OCI-LY7 (cell line): ENCODE measurements around the gene RTN4RL2. TPM values are rescaled to one million over a fixed set of nuclear protein-coding genes. Genes with fewer than 3 reads are reported as not detected.

Experiments used
- BruUV-seq: library from RNA; stranded (reverse); fragments of 400-500 nt; replicated peaks from 2 replicates; lab custom pipeline; 2021; lab: Mats Ljungman, UMichigan
- CTCF ChIA-PET: fragments of 300-600 bp; sonication (Branson Sonifier 250); formaldehyde crosslinking; loops from one replicate; lab custom pipeline; 2022; ENCODE audit warnings: antibody characterized with exemption; ENCODE audit not compliant: unreplicated experiment; lab: Charles Lee
- POLR2A ChIA-PET: fragments of 300-600 bp; sonication (Branson Sonifier 250); formaldehyde crosslinking; loops from one replicate; lab custom pipeline; 2022; ENCODE audit warnings: antibody characterized with exemption; lab: Charles Lee
- DNase-seq: peaks from one replicate; pipeline ENCODE4 v3.0.0-alpha.2; 2015; ENCODE audit warnings: low spot score
- H2AFZ ChIP-seq: fragments of 200-600 bp; sonication (generic), shearing (Covaris generic); 2 replicates; pipeline ENCODE4 v1.6.1; 2014; ENCODE audit warnings: mild to moderate bottlenecking, antibody characterized with exemption, low read length, moderate library complexity
- H3K27ac ChIP-seq: fragments of 200-600 bp; sonication (generic); 2 replicates; pipeline ENCODE4 v1.5.1; 2014; ENCODE audit warnings: mixed run types, low read depth, mild to moderate bottlenecking, moderate library complexity, low read length, inconsistent platforms; ENCODE audit not compliant: poor library complexity, severe bottlenecking
- H3K36me3 ChIP-seq: fragments of 200-600 bp; sonication (generic); 2 replicates; pipeline ENCODE4 v1.6.1; 2014; ENCODE audit warnings: mild to moderate bottlenecking, antibody characterized with exemption, low read length, moderate library complexity, mixed read lengths; ENCODE audit not compliant: insufficient read depth
- H3K4me1 ChIP-seq: fragments of 200-600 bp; sonication (generic); 2 replicates; pipeline ENCODE4 v1.5.1; 2014; ENCODE audit warnings: mild to moderate bottlenecking, low read length; ENCODE audit not compliant: insufficient read depth, poor library complexity, severe bottlenecking
- H3K4me2 ChIP-seq: fragments of 200-600 bp; sonication (generic); 2 replicates; pipeline ENCODE4 v1.6.1; 2014; ENCODE audit warnings: mild to moderate bottlenecking, low read length
- H3K4me3 ChIP-seq: fragments of 200-600 bp; sonication (generic); 2 replicates; pipeline ENCODE4 v1.5.1; 2014; ENCODE audit warnings: mild to moderate bottlenecking, low read depth, low read length; ENCODE audit not compliant: poor library complexity, severe bottlenecking
- H3K79me2 ChIP-seq: fragments of 200-600 bp; sonication (generic); 2 replicates; pipeline ENCODE4 v1.6.1; 2016; ENCODE audit warnings: low read depth, mild to moderate bottlenecking, low read length, moderate library complexity, mixed read lengths; ENCODE audit not compliant: insufficient read depth
- H3K9me2 ChIP-seq: fragments of 200-600 bp; sonication (generic); 2 replicates; pipeline ENCODE4 v1.6.1; 2016; ENCODE audit warnings: mild to moderate bottlenecking, low read length, mixed read lengths; ENCODE audit not compliant: insufficient read depth
- H3K9me3 ChIP-seq: fragments of 200-600 bp; sonication (generic); 2 replicates; pipeline ENCODE4 v1.6.1; 2014; ENCODE audit warnings: mild to moderate bottlenecking, mixed run types, low read length, mixed read lengths
- H4K20me1 ChIP-seq: fragments of 200-600 bp; sonication (generic); 2 replicates; pipeline ENCODE4 v1.6.1; 2014; ENCODE audit warnings: mild to moderate bottlenecking, antibody characterized with exemption, low read length, moderate library complexity, mixed read lengths; ENCODE audit not compliant: insufficient read depth
- CTCF ChIP-seq: fragments of 200-600 bp; sonication (generic); conservative IDR thresholded peaks from 2 replicates; pipeline ENCODE4 v1.5.1; 2014; ENCODE audit warnings: mild to moderate bottlenecking, antibody characterized with exemption, low read length, moderate library complexity, mixed read lengths
- EZH2phosphoT487 ChIP-seq: fragments of 200-600 bp; sonication (generic); IDR thresholded peaks from 2 replicates; pipeline ENCODE4 v1.6.1; 2018; ENCODE audit warnings: low read depth, borderline replicate concordance, mild to moderate bottlenecking, mixed run types, antibody characterized with exemption, low read length, moderate library complexity, mixed read lengths
- intact Hi-C: fragments of 100-400 bp; cut with micrococcal nuclease; formaldehyde crosslinking; loops from one replicate; pipeline ENCODE4 v1.10.0; 2022; ENCODE audit not compliant: unreplicated experiment
- total RNA-seq, 2 experiments: library from RNA; depleted of rRNA in 1 of 2; stranded (reverse); fragments of >200 nt in 1 of 2; shearing (Covaris generic) in 1 of 2; gene quantifications; 2 replicates each; pipeline ENCODE4 v1.2.3, GENCODE V29; 2014 to 2022

RTN4RL2 gene
- total RNA-seq, 2 experiments from 2014 or later: 0.25 to 4.2 TPM

GRCh38 chr11:57446055-57446454, 14.3 kb upstream of the RTN4RL2 start:
- intact Hi-C loops: no loop called here
- Histone ChIP-seq H3K4me1 (no peaks in the 10 kb centered on the region), H3K36me3 (no peaks in the 10 kb centered on the region), H4K20me1 (no peaks in the 10 kb centered on the region), H3K4me2 (no peak overlapping the region), H3K79me2 (no peaks in the 10 kb centered on the region), H2AFZ (no peak overlapping the region), H3K27ac (no peak overlapping the region), H3K9me2 (no peaks in the 10 kb centered on the region), H3K9me3 (no peaks in the 10 kb centered on the region), H3K4me3 (no peak overlapping the region)
- ChIA-PET POLR2A (interaction anchor here (1.5 kb wide), 1 partner anchor 11 kb away, joined by 4 read pairs; no protein-coding TSS in a partner anchor), CTCF (no interaction called here)
- BruUV-seq: no TSS peak
- no peak for DNase-seq
- TF ChIP-seq CTCF (no peak), EZH2phosphoT487 (no peak)

- H3K4me1 ChIP-seq: peaks cover 7% of the 10 kb centered on the region
- BruUV-seq: no TSS peak
- H3K9me3 ChIP-seq: no peaks in the 10 kb centered on the region
- H2AFZ ChIP-seq: no peak overlapping the region
- H3K27ac ChIP-seq: no peak overlapping the region
- ChIA-PET POLR2A (interaction anchor here (0.6 kb wide), 1 partner anchor 45 kb away, joined by 3 read pairs; no protein-coding TSS in a partner anchor), CTCF (no interaction called here)
- no peak overlapping the region for H3K4me2 ChIP-seq
- H3K4me3 ChIP-seq: no peak overlapping the region
- H4K20me1 ChIP-seq: no peaks in the 10 kb centered on the region
- intact Hi-C loops: no loop called here
- no peaks in the 10 kb centered on the region for H3K36me3 ChIP-seq
- no peaks in the 10 kb centered on the region for H3K79me2 ChIP-seq
- no peak for TF ChIP-seq EZH2phosphoT487
- no peak for TF ChIP-seq CTCF
- no peak for DNase-seq
- H3K9me2 ChIP-seq: no peaks in the 10 kb centered on the region
Observed at GRCh38 chr11:57453543-57454177, 6.7 kb upstream of the RTN4RL2 start.
